Measurements from ENCODE around the gene MRPL43.

Gene MRPL43

DNA sequence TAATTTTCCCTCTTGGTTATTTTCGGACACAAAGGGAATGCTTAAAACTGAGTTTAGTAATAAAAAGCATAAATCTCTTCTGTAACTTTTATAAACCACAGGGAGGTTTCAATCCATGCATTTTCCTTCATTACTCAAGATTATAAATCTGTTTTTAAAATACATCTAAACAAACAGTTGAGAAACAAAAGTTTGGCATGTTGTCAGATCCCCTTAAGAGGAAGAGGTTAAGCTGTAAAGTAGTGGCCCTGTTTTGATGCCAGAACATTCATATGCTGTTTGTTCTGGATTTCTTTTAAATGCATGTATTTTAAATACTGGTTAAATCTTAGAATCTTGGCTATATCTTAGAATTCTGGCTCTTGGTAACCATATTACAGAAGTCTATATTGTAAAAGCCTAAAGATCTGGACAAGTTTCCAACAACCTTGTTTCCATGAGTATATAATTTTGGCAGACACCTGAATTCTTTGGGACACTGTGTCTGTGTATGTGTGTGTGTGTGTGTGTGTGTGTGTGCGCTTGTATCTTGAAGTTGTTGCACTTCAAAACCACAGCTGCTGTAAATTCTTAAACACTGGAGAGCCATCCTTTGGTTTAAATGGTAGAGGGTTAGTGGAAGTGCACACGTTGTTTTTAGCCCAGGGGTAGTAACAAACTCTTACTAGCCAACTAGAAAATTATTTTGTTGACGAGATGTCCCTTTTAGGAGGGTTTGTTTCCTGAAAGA is 24.8 kb downstream of the MRPL43 start:
- Histone ChIP-seq H3K79me2 (ENCODE audit: low read length) (no peaks in the 10 kb centered on the region), H4K20me1 (ENCODE audit: insufficient read depth, low read length) (no peaks in the 10 kb centered on the region), H2AFZ (ENCODE audit: low read depth, low read length) (no peak overlapping the region), H3K36me3 (replicated peaks; ENCODE audit: low read depth, low read length) (peaks cover 8% of the 10 kb centered on the region), H3K9ac (ENCODE audit: low read length) (no peak overlapping the region), H3K27me3 (ENCODE audit: low read depth, low read length) (no peaks in the 10 kb centered on the region), H3K27ac (ENCODE audit: low read length) (no peak overlapping the region), H3K4me1 (ENCODE audit: low read length) (peaks cover 5% of the 10 kb centered on the region; the same call in 1 of the 2 replicates), H3K9me3 (ENCODE audit: insufficient read depth, low read length) (no peaks in the 10 kb centered on the region), H3K4me3 (ENCODE audit: low read length) (no peak overlapping the region), H3K4me2 (ENCODE audit: low read length) (no peak overlapping the region)
- TF ChIP-seq, protein P1, sequence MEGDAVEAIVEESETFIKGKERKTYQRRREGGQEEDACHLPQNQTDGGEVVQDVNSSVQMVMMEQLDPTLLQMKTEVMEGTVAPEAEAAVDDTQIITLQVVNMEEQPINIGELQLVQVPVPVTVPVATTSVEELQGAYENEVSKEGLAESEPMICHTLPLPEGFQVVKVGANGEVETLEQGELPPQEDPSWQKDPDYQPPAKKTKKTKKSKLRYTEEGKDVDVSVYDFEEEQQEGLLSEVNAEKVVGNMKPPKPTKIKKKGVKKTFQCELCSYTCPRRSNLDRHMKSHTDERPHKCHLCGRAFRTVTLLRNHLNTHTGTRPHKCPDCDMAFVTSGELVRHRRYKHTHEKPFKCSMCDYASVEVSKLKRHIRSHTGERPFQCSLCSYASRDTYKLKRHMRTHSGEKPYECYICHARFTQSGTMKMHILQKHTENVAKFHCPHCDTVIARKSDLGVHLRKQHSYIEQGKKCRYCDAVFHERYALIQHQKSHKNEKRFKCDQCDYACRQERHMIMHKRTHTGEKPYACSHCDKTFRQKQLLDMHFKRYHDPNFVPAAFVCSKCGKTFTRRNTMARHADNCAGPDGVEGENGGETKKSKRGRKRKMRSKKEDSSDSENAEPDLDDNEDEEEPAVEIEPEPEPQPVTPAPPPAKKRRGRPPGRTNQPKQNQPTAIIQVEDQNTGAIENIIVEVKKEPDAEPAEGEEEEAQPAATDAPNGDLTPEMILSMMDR (IDR thresholded peaks at IDR 0.05; ENCODE audit: low read depth, low read length), result no peak
- TF ChIP-seq EZH2phosphoT487 (IDR thresholded peaks at IDR 0.05; ENCODE audit: low read depth), result no peak

DNA sequence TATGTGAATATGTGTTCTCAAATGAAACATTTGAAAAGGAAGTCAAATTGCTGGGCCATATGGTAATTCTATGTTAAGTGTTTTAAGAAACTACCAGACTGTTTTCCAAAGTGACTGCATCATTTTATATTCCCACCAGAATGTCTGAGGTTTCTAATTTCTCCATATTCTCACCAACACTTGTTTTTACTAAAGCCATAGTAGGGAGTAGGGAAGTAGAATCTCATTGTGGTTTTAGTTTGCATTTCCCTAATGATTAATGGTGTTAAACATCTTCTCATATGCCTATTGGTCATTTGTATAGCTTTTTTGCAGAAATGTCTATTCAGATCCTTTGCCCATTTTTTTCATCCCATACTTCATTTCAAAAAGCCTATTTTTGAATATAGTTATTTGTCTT is 27.0 kb downstream of the MRPL43 start:
- Histone ChIP-seq H3K9ac (ENCODE audit: low read length) (no peak overlapping the region), H3K4me2 (ENCODE audit: low read length) (no peak overlapping the region), H4K20me1 (ENCODE audit: insufficient read depth, low read length) (no peaks in the 10 kb centered on the region), H3K27me3 (ENCODE audit: low read depth, low read length) (no peaks in the 10 kb centered on the region), H3K4me1 (ENCODE audit: low read length) (peaks cover 5% of the 10 kb centered on the region; the same call in 1 of the 2 replicates), H3K36me3 (replicated peaks; ENCODE audit: low read depth, low read length) (peaks cover 8% of the 10 kb centered on the region), H2AFZ (ENCODE audit: low read depth, low read length) (no peak overlapping the region), H3K9me3 (ENCODE audit: insufficient read depth, low read length) (no peaks in the 10 kb centered on the region), H3K4me3 (ENCODE audit: low read length) (no peak overlapping the region), H3K79me2 (ENCODE audit: low read length) (no peaks in the 10 kb centered on the region), H3K27ac (ENCODE audit: low read length) (no peak overlapping the region)
- TF ChIP-seq, protein P1 (IDR thresholded peaks at IDR 0.05; ENCODE audit: low read depth, low read length), result no peak
- no peak for TF ChIP-seq EZH2phosphoT487 (IDR thresholded peaks at IDR 0.05; ENCODE audit: low read depth)

DNA sequence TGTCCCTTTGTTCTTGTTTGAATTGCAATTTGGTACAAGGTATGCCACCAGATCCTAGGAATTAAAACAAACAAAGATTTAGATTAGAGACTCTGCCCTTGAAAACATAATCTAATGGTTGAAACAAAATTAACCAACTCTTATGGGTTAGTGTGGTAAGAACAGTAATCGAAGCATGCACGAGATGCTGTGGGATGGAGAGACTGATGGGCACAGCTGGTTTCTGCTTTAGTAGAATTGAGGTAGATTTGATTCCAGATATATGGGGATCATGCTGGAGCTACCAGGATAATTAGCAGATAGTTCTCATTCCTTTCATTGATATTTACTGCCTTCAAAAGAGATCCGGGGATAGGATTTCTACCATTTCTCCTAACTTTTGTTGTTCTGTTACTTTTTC is 38.4 kb downstream of the MRPL43 start:
- H3K4me3 ChIP-seq (ENCODE audit: low read length), result no peak overlapping the region

DNA sequence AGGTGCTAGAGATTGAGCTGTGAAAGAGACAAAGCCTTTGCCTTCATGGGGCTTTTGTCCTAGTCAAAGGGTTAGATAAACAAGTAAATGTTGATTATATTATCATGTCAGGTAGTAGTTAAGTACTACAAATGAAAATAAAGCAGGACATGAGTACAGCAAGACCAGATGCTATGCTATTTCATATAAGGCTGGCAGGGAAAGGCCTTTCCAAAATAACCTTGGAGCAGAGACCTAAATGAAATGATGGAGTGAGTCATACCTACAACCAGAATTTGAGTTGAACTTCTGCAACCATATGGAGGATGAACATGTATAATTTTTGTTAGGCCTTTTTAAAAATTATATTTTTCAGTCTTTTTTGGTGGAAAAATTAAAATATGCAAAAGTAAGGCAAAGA is 41.5 kb downstream of the MRPL43 start:
- H3K9ac ChIP-seq (ENCODE audit: low read length), result no peak overlapping the region
- H3K36me3 ChIP-seq (replicated peaks; ENCODE audit: low read depth, low read length), result peaks cover 9% of the 10 kb centered on the region
- TF ChIP-seq, protein P1 (IDR thresholded peaks at IDR 0.05; ENCODE audit: low read depth, low read length), result no peak
- TF ChIP-seq EZH2phosphoT487 (IDR thresholded peaks at IDR 0.05; ENCODE audit: low read depth), result no peak
- no peak overlapping the region for H3K27ac ChIP-seq (ENCODE audit: low read length)
- no peaks in the 10 kb centered on the region for H3K4me1 ChIP-seq (ENCODE audit: low read length)
- no peaks in the 10 kb centered on the region for H3K9me3 ChIP-seq (ENCODE audit: insufficient read depth, low read length)
- no peaks in the 10 kb centered on the region for H3K27me3 ChIP-seq (ENCODE audit: low read depth, low read length)
- H3K4me2 ChIP-seq (ENCODE audit: low read length), result no peak overlapping the region
- no peaks in the 10 kb centered on the region for H4K20me1 ChIP-seq (ENCODE audit: insufficient read depth, low read length)
- H2AFZ ChIP-seq (ENCODE audit: low read depth, low read length), result no peak overlapping the region
- H3K4me3 ChIP-seq (ENCODE audit: low read length), result no peak overlapping the region
- H3K79me2 ChIP-seq (ENCODE audit: low read length), result no peaks in the 10 kb centered on the region

More for the DNA sequence above, 38.4 kb downstream of the MRPL43 start:
- H3K36me3 ChIP-seq (replicated peaks; ENCODE audit: low read depth, low read length), result peaks cover 5% of the 10 kb centered on the region
- TF ChIP-seq, protein P1 (IDR thresholded peaks at IDR 0.05; ENCODE audit: low read depth, low read length), result no peak
- no peaks in the 10 kb centered on the region for H3K9me3 ChIP-seq (ENCODE audit: insufficient read depth, low read length)
- no peak overlapping the region for H3K4me2 ChIP-seq (ENCODE audit: low read length)
- no peaks in the 10 kb centered on the region for H3K79me2 ChIP-seq (ENCODE audit: low read length)
- no peaks in the 10 kb centered on the region for H3K27me3 ChIP-seq (ENCODE audit: low read depth, low read length)
- H3K27ac ChIP-seq (ENCODE audit: low read length), result no peak overlapping the region
- H4K20me1 ChIP-seq (ENCODE audit: insufficient read depth, low read length), result no peaks in the 10 kb centered on the region
- H2AFZ ChIP-seq (ENCODE audit: low read depth, low read length), result no peak overlapping the region
- H3K9ac ChIP-seq (ENCODE audit: low read length), result no peak overlapping the region
- H3K4me1 ChIP-seq (ENCODE audit: low read length), result no peaks in the 10 kb centered on the region
